GM21723 (cell line): Measurements from ENCODE around the gene FAM184B.
A peak's percentile ranks its signal among the peaks of the same experiment; 100 is the strongest.

Source experiments
- ATAC-seq: cut with Tn5 transposase; IDR thresholded peaks from one replicate; pipeline ENCODE4 v1.9.1; 2021; ENCODE audit warnings: mild to moderate bottlenecking, moderate library complexity; ENCODE audit not compliant: unreplicated experiment

Gene FAM184B

GRCh38 chr4:17646693-17647092, 134.7 kb downstream of the FAM184B start:
- no peak for ATAC-seq

GRCh38 chr4:17642398-17642783, 139.0 kb downstream of the FAM184B start:
- no peak for ATAC-seq

- no peak for ATAC-seq
These were observed 142.3 kb downstream of the FAM184B start for GRCh38 chr4:17639136-17639535.

GRCh38 chr4:17636696-17637622, 144.5 kb downstream of the FAM184B start:
- ATAC-seq = peak; percentile 90

GRCh38 chr4:17636341-17636695, 145.1 kb downstream of the FAM184B start:
- ATAC-seq = peak; percentile 11

- ATAC-seq = no peak
These were observed 146.4 kb downstream of the FAM184B start for GRCh38 chr4:17635056-17635455.

- no peak for ATAC-seq
These were observed 147.8 kb downstream of the FAM184B start for GRCh38 chr4:17633600-17633999.

GRCh38 chr4:17630228-17630627, 151.2 kb downstream of the FAM184B start:
- ATAC-seq = no peak

GRCh38 chr4:17624821-17625220, 156.6 kb downstream of the FAM184B start:
- no peak for ATAC-seq

GRCh38 chr4:17623451-17624001, 157.9 kb downstream of the FAM184B start:
- ATAC-seq = no peak

GRCh38 chr4:17619416-17620105, 161.9 kb downstream of the FAM184B start:
- ATAC-seq = no peak

GRCh38 chr4:17618926-17619325, 162.5 kb downstream of the FAM184B start:
- no peak for ATAC-seq

- ATAC-seq = no peak
These were observed 165.1 kb downstream of the FAM184B start for GRCh38 chr4:17616283-17616682.

GRCh38 chr4:17614416-17615299, 166.8 kb downstream of the FAM184B start, which contains the start of gene MED28:
MED28 (plus strand) TSS chr4:17614641; CDS start chr4:17614655, 14 bp downstream.
- peak; percentile 94 for ATAC-seq

GRCh38 chr4:17613761-17614415, 167.5 kb downstream of the FAM184B start:
- peak; percentile 58 for ATAC-seq

- ATAC-seq = no peak
These were observed 176.2 kb downstream of the FAM184B start for GRCh38 chr4:17605236-17605635.

GRCh38 chr4:17599826-17600225, 181.6 kb downstream of the FAM184B start:
- no peak for ATAC-seq

GRCh38 chr4:17597517-17597916, 183.9 kb downstream of the FAM184B start:
- no peak for ATAC-seq

GRCh38 chr4:17595471-17596005, 185.9 kb downstream of the FAM184B start:
- peak; percentile 87 for ATAC-seq

GRCh38 chr4:17589355-17589754, 192.1 kb downstream of the FAM184B start:
- ATAC-seq = no peak
